IMR-90 (cell line): ENCODE measurements around the gene DDX42. TPM values are rescaled to one million over a fixed set of nuclear protein-coding genes. Genes with fewer than 3 reads are reported as not detected.

Source experiments
- ATAC-seq: fragments of 200-7000 bp; cut with Tn5 transposase; 2 replicates; pipeline ENCODE4 v1.9.1; 2020; ENCODE audit warnings: low read depth, mild to moderate bottlenecking, moderate library complexity
- BruUV-seq: library from RNA; stranded (reverse); fragments of 400-500 nt; replicated peaks from 2 replicates; lab custom pipeline; 2021; lab: Mats Ljungman, UMichigan
- CTCF ChIA-PET: fragments of 300-600 bp; formaldehyde crosslinking; extraction: SDS; loops from one replicate; lab custom pipeline; 2021; ENCODE audit warnings: antibody characterized with exemption; lab: Yijun Ruan, JAX
- POLR2A ChIA-PET: fragments of 300-600 bp; sonication (Branson Sonifier 250); formaldehyde crosslinking; loops from one replicate; lab custom pipeline; 2022; ENCODE audit warnings: antibody characterized with exemption; ENCODE audit not compliant: unreplicated experiment; lab: Charles Lee
- DNase-seq: peaks from one replicate; pipeline ENCODE4 v3.0.0; 2013
- H2AFZ ChIP-seq: replicated peaks from 2 replicates; pipeline ENCODE3; 2013; ENCODE audit warnings: low read length, mild to moderate bottlenecking; ENCODE audit not compliant: poor library complexity
- H2AK5ac ChIP-seq: 2 replicates; pipeline ENCODE4 v1.6.1; 2013; ENCODE audit warnings: low read depth, low read length, inconsistent platforms
- H2AK9ac ChIP-seq: replicated peaks from 2 replicates; pipeline ENCODE3; 2013; ENCODE audit warnings: mild to moderate bottlenecking, low read depth, low read length, moderate library complexity; ENCODE audit not compliant: poor library complexity
- H2BK120ac ChIP-seq: 2 replicates; pipeline ENCODE4 v1.6.1; 2013; ENCODE audit warnings: low read depth, low read length, inconsistent platforms
- H2BK15ac ChIP-seq: 3 replicates; pipeline ENCODE4 v1.6.1; 2013; ENCODE audit warnings: low read depth, low read length, inconsistent platforms
- H2BK20ac ChIP-seq: 2 replicates; pipeline ENCODE4 v1.6.1; 2013; ENCODE audit warnings: low read depth, mild to moderate bottlenecking, inconsistent platforms, low read length, moderate library complexity
- H2BK5ac ChIP-seq: 2 replicates; pipeline ENCODE4 v1.6.1; 2013; ENCODE audit warnings: mild to moderate bottlenecking, low read depth, low read length, inconsistent platforms; ENCODE audit not compliant: poor library complexity, severe bottlenecking
- H3K14ac ChIP-seq: replicated peaks from 2 replicates; pipeline ENCODE4 v1.6.1; 2013; ENCODE audit warnings: low read depth, low read length, inconsistent platforms
- H3K18ac ChIP-seq: 2 replicates; pipeline ENCODE4 v1.6.1; 2013; ENCODE audit warnings: low read depth, low read length, control low read depth
- H3K23ac ChIP-seq: 2 replicates; pipeline ENCODE4 v1.6.1; 2013; ENCODE audit warnings: low read depth, low read length, inconsistent platforms
- H3K27ac ChIP-seq: 2 replicates; pipeline ENCODE4 v1.5.1; 2013; ENCODE audit warnings: mild to moderate bottlenecking, control low read depth, low read length; ENCODE audit not compliant: insufficient read depth
- H3K27me3 ChIP-seq: 2 replicates; pipeline ENCODE4 v1.6.1; 2013; ENCODE audit warnings: low read length; ENCODE audit not compliant: control insufficient read depth, insufficient read depth
- H3K36me3 ChIP-seq: 2 replicates; pipeline ENCODE4 v1.6.1; 2013; ENCODE audit warnings: low read length, mixed read lengths; ENCODE audit not compliant: control insufficient read depth, insufficient read depth
- H3K4ac ChIP-seq: 2 replicates; pipeline ENCODE4 v1.6.1; 2013; ENCODE audit warnings: low read depth, low read length, inconsistent platforms
- H3K4me1 ChIP-seq: 2 replicates; pipeline ENCODE4 v1.6.1; 2013; ENCODE audit warnings: low read length, mixed read lengths; ENCODE audit not compliant: control insufficient read depth, insufficient read depth
- H3K4me2 ChIP-seq: 2 replicates; pipeline ENCODE4 v1.6.1; 2013; ENCODE audit warnings: low read depth, mild to moderate bottlenecking, control low read depth, low read length, moderate library complexity
- H3K4me3 ChIP-seq: 2 replicates; pipeline ENCODE4 v1.5.1; 2013; ENCODE audit warnings: low read depth, mild to moderate bottlenecking, control low read depth, low read length, moderate library complexity; ENCODE audit not compliant: insufficient read depth
- H3K56ac ChIP-seq: 2 replicates; pipeline ENCODE4 v1.6.1; 2013; ENCODE audit warnings: low read length, inconsistent platforms; ENCODE audit not compliant: insufficient read depth; ENCODE audit errors: extremely low read depth
- H3K79me1 ChIP-seq, 2 experiments: 2 replicates each; pipeline ENCODE4 v1.6.1; 2013; ENCODE audit warnings: low read length in 2 of 2, inconsistent platforms in 1 of 2, low read depth in 1 of 2
- H3K9ac ChIP-seq: 2 replicates; pipeline ENCODE4 v1.6.1; 2013; ENCODE audit warnings: low read depth, low read length, control low read depth
- H3K9me1 ChIP-seq: 2 replicates; pipeline ENCODE4 v1.6.1; 2013; ENCODE audit warnings: low read length, inconsistent platforms; ENCODE audit not compliant: insufficient read depth
- H3K9me3 ChIP-seq: 2 replicates; pipeline ENCODE4 v1.6.1; 2013; ENCODE audit warnings: low read length; ENCODE audit not compliant: control insufficient read depth, insufficient read depth
- H4K20me1 ChIP-seq: 2 replicates; pipeline ENCODE4 v1.6.1; 2013; ENCODE audit warnings: low read length, inconsistent platforms; ENCODE audit not compliant: insufficient read depth
- H4K5ac ChIP-seq: 2 replicates; pipeline ENCODE4 v1.6.1; 2013; ENCODE audit warnings: mild to moderate bottlenecking, low read depth, low read length, control low read depth
- H4K8ac ChIP-seq, 2 experiments: 2 replicates each; pipeline ENCODE4 v1.6.1; 2013; ENCODE audit warnings: low read depth in 2 of 2, low read length in 2 of 2, control low read depth in 1 of 2, inconsistent platforms in 1 of 2
- H4K91ac ChIP-seq: 2 replicates; pipeline ENCODE4 v1.6.1; 2013; ENCODE audit warnings: low read depth, low read length, inconsistent platforms; ENCODE audit not compliant: insufficient read depth
- BHLHE40 ChIP-seq: fragments of 150-350 bp; IDR thresholded peaks from 2 replicates; pipeline ENCODE4 v1.6.1; 2016; ENCODE audit warnings: mild to moderate bottlenecking, low read depth, low read length
- CHD1 ChIP-seq: IDR thresholded peaks from 2 replicates; pipeline ENCODE4 v1.6.1; 2012; ENCODE audit warnings: low read depth, low read length, improper control_type of control experiment
- FOS ChIP-seq: fragments of 150-350 bp; IDR thresholded peaks from 2 replicates; pipeline ENCODE4 v1.6.1; 2016; ENCODE audit warnings: low read depth, low read length
- MAFK ChIP-seq: IDR thresholded peaks from 2 replicates; pipeline ENCODE4 v1.6.1; 2012; ENCODE audit warnings: low read depth, low read length, improper control_type of control experiment
- MAZ ChIP-seq: IDR thresholded peaks from 2 replicates; pipeline ENCODE4 v1.6.1; 2012; ENCODE audit warnings: low read depth, mild to moderate bottlenecking, low read length, improper control_type of control experiment, moderate library complexity, borderline replicate concordance
- MXI1 ChIP-seq: IDR thresholded peaks from 2 replicates; pipeline ENCODE4 v1.6.1; 2012; ENCODE audit warnings: low read depth, mild to moderate bottlenecking, low read length, moderate library complexity, borderline replicate concordance
- NFE2L2 ChIP-seq: fragments of 150-350 bp; IDR thresholded peaks from 2 replicates; pipeline ENCODE4 v1.6.1; 2016; ENCODE audit warnings: low read depth, mild to moderate bottlenecking, low read length
- POLR2A ChIP-seq: IDR thresholded peaks from 2 replicates; pipeline ENCODE4 v1.6.1; 2012; ENCODE audit warnings: mild to moderate bottlenecking, low read depth, low read length
- RAD21 ChIP-seq: IDR thresholded peaks from 2 replicates; pipeline ENCODE4 v1.6.1; 2012; ENCODE audit warnings: low read length, improper control_type of control experiment
- RCOR1 ChIP-seq: IDR thresholded peaks from 2 replicates; pipeline ENCODE4 v1.6.1; 2012; ENCODE audit warnings: mild to moderate bottlenecking, low read length, improper control_type of control experiment; ENCODE audit not compliant: insufficient replicate concordance
- RFX5 ChIP-seq: IDR thresholded peaks from 2 replicates; pipeline ENCODE4 v1.8.0; 2012; ENCODE audit warnings: low read depth, mild to moderate bottlenecking, low read length, moderate library complexity
- SMC3 ChIP-seq: fragments of 150-350 bp; IDR thresholded peaks from 2 replicates; pipeline ENCODE4 v1.6.1; 2016; ENCODE audit warnings: low read depth, mild to moderate bottlenecking, antibody characterized with exemption, low read length, moderate library complexity
- USF2 ChIP-seq: fragments of 150-350 bp; IDR thresholded peaks from 2 replicates; pipeline ENCODE4 v1.6.1; 2017; ENCODE audit warnings: mild to moderate bottlenecking, antibody characterized with exemption, low read length, low read depth
- WGBS, 2 experiments: methylation state at CpG; one replicate each; pipeline versions ENCODE4 v1.1.5 to v1.1.7; 2013; ENCODE audit warnings: missing lambda C conversion rate in 2 of 2; ENCODE audit not compliant: insufficient read length in 1 of 2; ENCODE audit errors: extremely low coverage in 2 of 2; 5-methylcytosine and 5-hydroxymethylcytosine counted together
- dilution Hi-C: fragments of 300-500 bp; cut with HindIII; formaldehyde crosslinking; loops from one replicate; pipeline ENCODE4 v1.14.3; 2018; ENCODE audit warnings: low sequenced_read_pairs; ENCODE audit not compliant: unreplicated experiment
- in situ Hi-C: fragments of 300-500 bp; cut with MboI; formaldehyde crosslinking; loops from 3 replicates; pipeline ENCODE4 v1.14.3; 2019; ENCODE audit warnings: low sequenced_read_pairs, inconsistent platforms, mixed read lengths
- intact Hi-C: fragments of 100-400 bp; cut with micrococcal nuclease; formaldehyde crosslinking; loops from 2 replicates; pipeline ENCODE4 v1.10.0; 2022
- polyA plus RNA-seq, 3 experiments: library from polyadenylated mRNA; depleted of rRNA; stranded (reverse); fragments of >200 nt; gene quantifications; 2 replicates each; pipeline ENCODE4 v1.2.3, GENCODE V29; 2012; ENCODE audit warnings: low replicate concordance in 1 of 3
- total RNA-seq: library from RNA; depleted of rRNA; stranded (reverse); fragments of >200 nt; gene quantifications from 2 replicates; pipeline ENCODE4 v1.2.3, GENCODE V29; 2012
- TF ChIP-seq, protein P1 (sequence below): conservative IDR thresholded peaks from 2 replicates; pipeline ENCODE4 v1.5.1; 2012; ENCODE audit warnings: mild to moderate bottlenecking, low read depth, low read length, improper control_type of control experiment

Gene DDX42
- total and polyA plus RNA-seq, 2 of the 4 experiments (the other 2 are of a cell fraction) = 75.8 to 91.5 TPM

GRCh38 chr17:63848834-63849689 is 75.1 kb downstream of the DDX42 start (continued):
- TF ChIP-seq RAD21 (no peak), RFX5 (peak; percentile 97)

- DNase-seq (no peak), ATAC-seq (no peak)
- CTCF ChIA-PET = no interaction called here
- Histone ChIP-seq H2BK15ac (no peak overlapping the region), H4K5ac (no peak overlapping the region), H3K14ac (no peak overlapping the region), H2BK5ac (no peak overlapping the region), H3K27me3 (peaks cover 13% of the 10 kb centered on the region), H2BK20ac (no peak overlapping the region), H3K9me1 (no peaks in the 10 kb centered on the region), H3K36me3 (no peaks in the 10 kb centered on the region), H3K23ac (no peak overlapping the region), H3K4ac (no peak overlapping the region), H3K27ac (no peak overlapping the region), H3K9me3 (0 out of 2 replicates have a peak, but pooled peaks cover 3% of the 10 kb centered on the region), H3K4me1 (no peaks in the 10 kb centered on the region), H2AK5ac (no peak overlapping the region), H2AFZ (no peak overlapping the region), H4K8ac (no peak overlapping the region), H3K79me1 (no peaks in the 10 kb centered on the region), H3K4me2 (no peak overlapping the region), H3K4me3 (no peak overlapping the region), H4K91ac (no peak overlapping the region), H3K18ac (no peak overlapping the region), H2BK120ac (no peak overlapping the region), H3K56ac (no peak overlapping the region), H4K20me1 (no peaks in the 10 kb centered on the region), H3K9ac (no peak overlapping the region), H2AK9ac (no peak overlapping the region)
- no TSS peak for BruUV-seq
- POLR2A ChIA-PET = no interaction called here
- dilution Hi-C loops = no loop called here
- intact Hi-C loops = no loop called here
- in situ Hi-C loops = no loop called here
- WGBS, 2 experiments = 55% methylated on average over 6 of the region's 9 CpGs; no CpG with 5 or more reads in 1 of the 2 experiments
- TF ChIP-seq SMC3 (no peak), MAFK (no peak), RFX5 (no peak), MXI1 (no peak), RCOR1 (no peak), RAD21 (no peak), FOS (no peak), USF2 (no peak), NFE2L2 (no peak), MAZ (no peak), BHLHE40 (no peak), POLR2A (no peak), CHD1 (no peak)
- TF ChIP-seq, protein P1, sequence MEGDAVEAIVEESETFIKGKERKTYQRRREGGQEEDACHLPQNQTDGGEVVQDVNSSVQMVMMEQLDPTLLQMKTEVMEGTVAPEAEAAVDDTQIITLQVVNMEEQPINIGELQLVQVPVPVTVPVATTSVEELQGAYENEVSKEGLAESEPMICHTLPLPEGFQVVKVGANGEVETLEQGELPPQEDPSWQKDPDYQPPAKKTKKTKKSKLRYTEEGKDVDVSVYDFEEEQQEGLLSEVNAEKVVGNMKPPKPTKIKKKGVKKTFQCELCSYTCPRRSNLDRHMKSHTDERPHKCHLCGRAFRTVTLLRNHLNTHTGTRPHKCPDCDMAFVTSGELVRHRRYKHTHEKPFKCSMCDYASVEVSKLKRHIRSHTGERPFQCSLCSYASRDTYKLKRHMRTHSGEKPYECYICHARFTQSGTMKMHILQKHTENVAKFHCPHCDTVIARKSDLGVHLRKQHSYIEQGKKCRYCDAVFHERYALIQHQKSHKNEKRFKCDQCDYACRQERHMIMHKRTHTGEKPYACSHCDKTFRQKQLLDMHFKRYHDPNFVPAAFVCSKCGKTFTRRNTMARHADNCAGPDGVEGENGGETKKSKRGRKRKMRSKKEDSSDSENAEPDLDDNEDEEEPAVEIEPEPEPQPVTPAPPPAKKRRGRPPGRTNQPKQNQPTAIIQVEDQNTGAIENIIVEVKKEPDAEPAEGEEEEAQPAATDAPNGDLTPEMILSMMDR = no peak
Observed at GRCh38 chr17:63850401-63850800, 76.4 kb downstream of the DDX42 start.
